Measurements from ENCODE around the gene HDAC9.

The HDAC9 gene

GRCh38 chr7:18495412-18496340 lies at the start of gene HDAC9:
HDAC9 (plus strand) TSS chr7:18495749; CDS start chr7:18496303, 554 bp downstream.
- no peak for DNase-seq (ENCODE audit: low read depth in 2 of 2)

GRCh38 chr7:18445916-18446520 lies 49.5 kb upstream of the HDAC9 start:
- no peak for DNase-seq (ENCODE audit: low read depth in 2 of 2)

- no peak for DNase-seq (ENCODE audit: low read depth in 2 of 2)
Measured at GRCh38 chr7:18450019-18450418, 45.5 kb upstream of the HDAC9 start.

- DNase-seq (ENCODE audit: low read depth in 2 of 2) = no peak
Measured at GRCh38 chr7:18455606-18456005, 39.9 kb upstream of the HDAC9 start.

- DNase-seq (ENCODE audit: low read depth in 2 of 2) = no peak
Measured at GRCh38 chr7:18457832-18458231, 37.7 kb upstream of the HDAC9 start.

GRCh38 chr7:18458830-18459229 lies 36.7 kb upstream of the HDAC9 start:
- DNase-seq (ENCODE audit: low read depth in 2 of 2) = no peak

GRCh38 chr7:18459484-18460245 lies 35.9 kb upstream of the HDAC9 start:
- no peak for DNase-seq (ENCODE audit: low read depth in 2 of 2)

GRCh38 chr7:18461785-18462467 lies 33.6 kb upstream of the HDAC9 start:
- DNase-seq (ENCODE audit: low read depth in 2 of 2) = no peak

- DNase-seq (ENCODE audit: low read depth in 2 of 2) = no peak
Measured at GRCh38 chr7:18464830-18465229, 30.7 kb upstream of the HDAC9 start.

- DNase-seq (ENCODE audit: low read depth in 2 of 2) = no peak
Measured at GRCh38 chr7:18467011-18467410, 28.5 kb upstream of the HDAC9 start.

GRCh38 chr7:18468795-18469194 lies 26.8 kb upstream of the HDAC9 start:
- DNase-seq (ENCODE audit: low read depth in 2 of 2) = no peak

GRCh38 chr7:18469316-18469715 lies 26.2 kb upstream of the HDAC9 start:
- no peak for DNase-seq (ENCODE audit: low read depth in 2 of 2)

- no peak for DNase-seq (ENCODE audit: low read depth in 2 of 2)
Measured at GRCh38 chr7:18471476-18472160, 23.9 kb upstream of the HDAC9 start.

GRCh38 chr7:18472161-18472483 lies 23.4 kb upstream of the HDAC9 start:
- no peak for DNase-seq (ENCODE audit: low read depth in 2 of 2)

- no peak for DNase-seq (ENCODE audit: low read depth in 2 of 2)
Measured at GRCh38 chr7:18473119-18473518, 22.4 kb upstream of the HDAC9 start.

GRCh38 chr7:18474944-18475343 lies 20.6 kb upstream of the HDAC9 start:
- no peak for DNase-seq (ENCODE audit: low read depth in 2 of 2)

GRCh38 chr7:18475488-18475887 lies 20.1 kb upstream of the HDAC9 start:
- DNase-seq (ENCODE audit: low read depth in 2 of 2) = no peak

GRCh38 chr7:18481776-18482175 lies 13.8 kb upstream of the HDAC9 start:
- DNase-seq (ENCODE audit: low read depth in 2 of 2) = no peak

GRCh38 chr7:18488049-18488448 lies 7.5 kb upstream of the HDAC9 start:
- no peak for DNase-seq (ENCODE audit: low read depth in 2 of 2)

- no peak for DNase-seq (ENCODE audit: low read depth in 2 of 2)
Measured at GRCh38 chr7:18489624-18490023, 5.9 kb upstream of the HDAC9 start.

GRCh38 chr7:18491871-18492270 lies 3.7 kb upstream of the HDAC9 start:
- no peak for DNase-seq (ENCODE audit: low read depth in 2 of 2)

All from stimulated activated CD4-positive, alpha-beta T cell treated with anti-CD3 and anti-CD28 coated beads, Interleukin-1b, Interleukin-23, amount 100 ng/mL, for 4 hours (primary cell).